ENCODE measurements around the gene OR6K2.

The OR6K2 gene

DNA sequence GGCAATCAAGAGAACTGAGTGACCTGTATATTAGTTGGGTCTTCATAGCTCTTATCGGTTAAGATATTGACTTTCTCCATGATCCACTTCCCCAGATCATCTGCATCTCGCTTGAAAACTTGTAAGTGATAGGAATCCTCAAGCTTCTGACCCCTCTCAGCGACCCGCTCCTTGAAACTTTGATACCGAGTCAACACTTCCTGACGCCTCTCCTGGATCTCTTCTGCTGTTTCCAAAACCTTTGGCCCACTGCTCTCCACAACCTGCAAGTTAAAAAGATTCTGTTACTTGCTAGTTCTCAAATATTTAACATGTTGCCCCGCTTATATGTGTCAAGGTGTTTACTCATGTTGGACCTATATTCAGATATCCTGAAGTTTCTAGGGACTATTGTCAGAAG lies 15.4 kb downstream of the OR6K2 start:
- DNase-seq = no peak

DNA sequence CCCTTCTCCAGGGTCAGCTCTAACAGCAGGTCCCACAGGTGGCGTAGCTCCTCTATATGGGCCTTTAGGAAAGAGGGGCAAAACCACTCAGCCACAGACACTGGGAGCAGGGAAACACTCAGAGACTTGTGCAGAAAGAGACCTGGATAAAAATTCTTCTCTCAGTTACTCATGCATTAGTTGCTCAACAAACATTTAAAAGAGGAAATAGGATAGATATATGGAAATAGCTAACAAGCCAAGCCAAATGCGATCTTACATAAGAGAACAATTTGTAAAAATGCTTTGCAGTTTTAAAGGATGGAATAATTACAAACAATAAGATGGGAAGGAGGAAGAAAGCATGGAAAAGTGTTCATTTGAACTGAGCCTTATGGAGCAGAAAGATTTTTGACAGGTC lies 18.8 kb downstream of the OR6K2 start:
- no peak for DNase-seq

DNA sequence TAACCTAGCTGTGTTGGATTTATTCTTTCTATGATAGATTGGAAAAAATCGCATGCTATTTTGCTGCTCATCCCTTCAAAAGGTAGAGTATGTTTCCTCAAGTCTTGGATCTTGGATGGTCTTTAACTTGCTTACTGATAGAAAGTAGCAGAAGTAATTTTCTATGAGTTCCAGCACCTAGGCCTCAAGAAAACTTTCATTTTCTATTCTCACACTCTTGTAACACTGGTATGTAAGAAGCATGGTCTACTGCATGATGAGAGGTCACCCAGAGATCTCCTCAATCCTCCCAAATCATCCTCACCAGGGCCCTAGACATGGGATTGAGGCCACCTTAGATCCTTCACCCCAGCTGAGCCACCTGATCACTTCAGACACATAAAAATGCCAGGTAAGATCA lies 21.2 kb downstream of the OR6K2 start:
- no peak for DNase-seq

DNA sequence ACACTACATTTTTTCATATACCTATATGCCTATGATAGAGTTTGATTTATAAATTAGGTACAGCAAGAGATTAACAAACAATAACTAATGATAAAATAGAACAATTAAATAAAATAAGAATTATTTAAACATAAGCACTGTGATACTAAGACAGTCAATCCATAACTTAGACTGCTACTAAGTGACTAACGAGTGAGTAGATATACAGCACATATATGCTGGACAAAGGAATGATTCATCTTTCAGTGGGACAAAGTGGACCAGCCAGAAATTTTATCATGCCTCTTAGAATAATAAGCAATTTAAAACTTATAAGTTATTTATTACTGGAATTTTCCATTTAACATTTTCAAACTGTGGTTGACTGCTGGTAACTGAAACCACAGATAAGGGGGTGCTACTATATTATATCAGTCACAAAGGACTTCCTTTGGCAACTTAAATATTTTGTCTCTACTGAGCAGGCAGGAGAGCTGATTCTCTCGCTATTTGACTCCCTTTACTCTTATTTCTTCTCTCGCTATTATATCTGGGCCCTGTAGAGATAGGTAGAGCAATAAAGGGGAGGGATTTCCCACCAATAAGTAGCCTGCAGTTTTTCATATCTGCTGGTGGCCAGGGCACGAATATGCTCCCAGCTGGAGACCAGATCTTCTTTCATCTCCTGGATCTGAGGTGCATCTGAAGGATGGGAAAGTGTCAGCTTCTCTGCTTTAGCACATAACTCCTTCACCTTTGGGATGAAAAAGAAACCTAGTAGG lies 24.7 kb downstream of the OR6K2 start:
- DNase-seq = no peak

DNA sequence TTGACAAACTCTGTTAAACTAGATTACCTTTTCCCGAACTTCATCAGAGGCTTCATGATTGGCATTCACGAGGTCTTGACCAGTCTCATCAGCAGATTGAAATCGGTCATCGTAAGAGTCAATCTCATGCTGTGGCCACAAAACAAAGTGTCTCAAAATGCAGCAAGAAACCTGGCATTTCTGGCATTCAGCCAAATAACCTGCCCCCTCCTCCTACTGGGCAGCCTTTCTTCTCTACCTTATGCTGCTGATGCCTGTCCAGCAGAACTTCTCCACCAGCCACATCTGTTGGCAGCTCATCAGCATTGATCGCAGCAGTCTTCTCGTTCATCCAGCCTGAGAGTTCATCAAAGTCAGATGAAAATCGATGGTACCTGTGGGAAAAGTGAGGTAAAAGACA lies 26.1 kb downstream of the OR6K2 start:
- DNase-seq = no peak

DNA sequence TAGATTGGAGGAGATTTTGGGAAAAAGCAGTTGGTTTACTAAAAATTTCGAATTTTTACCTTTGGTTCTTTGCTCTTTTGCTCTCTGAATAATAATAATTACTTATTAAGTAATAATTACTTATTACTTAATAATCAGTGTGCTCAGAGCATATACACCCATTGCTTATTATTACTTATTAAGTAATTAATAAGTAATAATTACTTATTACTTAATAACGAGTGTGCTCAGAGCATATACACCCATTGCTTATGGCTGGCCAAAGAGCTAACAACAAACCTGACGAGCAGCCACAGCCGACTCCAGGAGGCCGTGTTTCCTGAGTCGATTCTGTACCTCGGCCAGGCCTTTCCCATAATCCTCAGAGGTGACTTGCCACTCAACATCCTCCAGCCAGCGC lies 34.4 kb downstream of the OR6K2 start:
- no peak for DNase-seq

DNA sequence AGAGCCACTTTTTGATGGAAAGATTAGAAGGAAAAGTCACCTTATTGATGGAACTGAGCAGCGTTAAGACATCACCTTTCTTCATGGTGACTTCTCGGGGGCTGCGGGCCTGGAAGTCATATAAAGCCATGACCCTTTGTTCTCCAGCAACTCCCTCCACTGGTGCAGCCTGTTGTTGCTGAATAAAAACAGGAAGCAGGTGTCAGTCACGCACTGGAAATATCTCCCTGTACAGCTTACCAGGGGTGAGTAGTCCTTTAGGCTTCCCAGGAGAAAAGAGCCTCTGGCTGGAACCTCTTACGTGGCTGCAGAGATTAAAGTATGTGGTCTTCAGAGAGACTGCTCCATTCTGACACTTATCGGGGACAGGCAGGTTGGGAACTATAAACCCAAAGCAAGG lies 45.9 kb downstream of the OR6K2 start:
- DNase-seq = no peak

DNA sequence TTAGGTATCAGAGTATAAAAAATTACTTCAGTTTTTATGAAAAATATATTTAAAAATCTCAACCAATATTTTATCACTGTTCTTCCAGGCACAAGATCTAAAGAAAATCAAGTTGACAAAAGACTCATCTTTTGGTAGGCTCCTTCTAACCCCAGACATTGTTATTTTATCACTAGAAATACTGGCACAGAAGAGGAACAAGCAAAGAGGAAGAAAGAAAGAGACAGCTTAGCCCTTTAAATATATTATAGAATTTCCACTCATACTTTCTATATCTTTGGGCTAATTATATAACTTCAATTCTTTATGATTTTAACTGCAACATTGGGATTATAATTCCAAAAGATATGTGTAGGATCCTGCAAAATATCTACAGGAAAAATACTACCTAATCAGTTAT lies 46.4 kb downstream of the OR6K2 start:
- DNase-seq = no peak

DNA sequence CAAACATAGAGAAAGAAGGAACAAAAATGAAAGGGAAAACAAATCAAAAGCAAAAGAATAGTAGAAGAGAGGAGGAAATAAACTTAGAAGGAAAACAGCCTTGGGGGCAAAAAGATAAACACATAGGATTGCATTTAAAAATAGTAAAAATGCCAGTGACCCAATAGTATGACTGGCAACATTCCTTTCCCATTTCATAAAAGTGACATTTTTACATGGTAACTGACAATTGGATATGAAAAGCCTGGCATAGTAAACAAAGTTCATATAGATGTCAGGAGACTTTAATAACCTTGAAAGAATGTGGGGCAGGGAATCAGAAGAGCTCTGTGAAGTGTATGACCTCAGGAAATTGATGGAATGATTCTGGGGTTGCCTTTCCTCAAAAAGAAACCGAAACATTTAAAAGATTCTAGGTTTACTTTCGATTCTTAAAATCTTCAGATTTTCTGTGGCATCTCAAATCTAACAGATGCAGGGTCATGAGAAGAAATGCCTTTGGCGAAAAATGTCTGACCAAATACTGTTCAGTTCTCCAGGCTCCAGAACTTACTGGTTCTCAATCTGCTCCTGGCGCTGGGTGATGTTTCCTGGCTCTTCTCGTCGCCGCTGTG lies 47.6 kb downstream of the OR6K2 start:
- DNase-seq = no peak
